Measurements from ENCODE around the gene TIMM13.

DNA sequence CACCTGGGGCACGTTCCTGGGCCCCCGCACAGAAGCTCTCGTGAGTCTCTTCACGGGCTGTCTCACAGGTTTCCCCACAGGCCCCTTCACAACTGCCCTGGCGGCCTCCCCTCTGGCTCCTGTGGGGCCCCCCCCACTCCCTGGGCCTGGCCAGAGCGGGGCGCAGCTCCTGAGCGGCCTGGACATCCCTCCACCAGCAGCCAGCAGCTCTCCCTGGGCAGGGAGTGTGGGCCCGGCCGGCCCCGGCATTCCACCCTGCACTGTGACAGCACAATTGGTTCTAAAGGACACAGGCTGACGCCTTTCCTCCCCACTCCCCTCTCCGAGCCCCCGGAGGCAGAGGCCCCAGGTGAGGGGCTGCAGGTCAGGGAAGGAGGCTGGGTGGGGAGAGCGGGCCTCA, 9.5 kb upstream of the TIMM13 start:
- TF ChIP-seq, protein P1, sequence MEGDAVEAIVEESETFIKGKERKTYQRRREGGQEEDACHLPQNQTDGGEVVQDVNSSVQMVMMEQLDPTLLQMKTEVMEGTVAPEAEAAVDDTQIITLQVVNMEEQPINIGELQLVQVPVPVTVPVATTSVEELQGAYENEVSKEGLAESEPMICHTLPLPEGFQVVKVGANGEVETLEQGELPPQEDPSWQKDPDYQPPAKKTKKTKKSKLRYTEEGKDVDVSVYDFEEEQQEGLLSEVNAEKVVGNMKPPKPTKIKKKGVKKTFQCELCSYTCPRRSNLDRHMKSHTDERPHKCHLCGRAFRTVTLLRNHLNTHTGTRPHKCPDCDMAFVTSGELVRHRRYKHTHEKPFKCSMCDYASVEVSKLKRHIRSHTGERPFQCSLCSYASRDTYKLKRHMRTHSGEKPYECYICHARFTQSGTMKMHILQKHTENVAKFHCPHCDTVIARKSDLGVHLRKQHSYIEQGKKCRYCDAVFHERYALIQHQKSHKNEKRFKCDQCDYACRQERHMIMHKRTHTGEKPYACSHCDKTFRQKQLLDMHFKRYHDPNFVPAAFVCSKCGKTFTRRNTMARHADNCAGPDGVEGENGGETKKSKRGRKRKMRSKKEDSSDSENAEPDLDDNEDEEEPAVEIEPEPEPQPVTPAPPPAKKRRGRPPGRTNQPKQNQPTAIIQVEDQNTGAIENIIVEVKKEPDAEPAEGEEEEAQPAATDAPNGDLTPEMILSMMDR (IDR thresholded peaks at IDR 0.05 in 4 of 5, conservative IDR thresholded peaks at IDR 0.05 in 1 of 5): no peak
- TF ChIP-seq POLR2A (IDR thresholded peaks at IDR 0.05): no peak
